ENCODE measurements around the gene UBE2E3.
A peak's percentile ranks its signal among the peaks of the same experiment; 100 is the strongest.
"Not testable (repeated sequence)": the region's sequence is repeated elsewhere in the genome, so short reads cannot be mapped to it uniquely, and the experiment has no call there.

The UBE2E3 gene

GRCh38 chr2:181036445-181036844, 56.0 kb downstream of the UBE2E3 start:
- Histone ChIP-seq H3K27me3 (ENCODE audit: insufficient read depth, low read length) (no peaks in the 10 kb centered on the region), H3K36me3 (ENCODE audit: insufficient read depth, low read length) (no peaks in the 10 kb centered on the region), H3K4me3 (ENCODE audit: low read depth, low read length) (no peak overlapping the region), H2AFZ (ENCODE audit: low read length, unreplicated experiment) (no peak overlapping the region), H3K27ac (ENCODE audit: low read depth, low read length) (peak overlapping the region; percentile 39), H3K4me1 (ENCODE audit: control insufficient read depth, insufficient read depth, low read length, unreplicated experiment) (peaks cover 25% of the 10 kb centered on the region), H3K79me2 (ENCODE audit: control insufficient read depth, insufficient read depth, low read length, unreplicated experiment) (peaks cover 30% of the 10 kb centered on the region)

- Histone ChIP-seq H3K27me3 (ENCODE audit: insufficient read depth, low read length) (no peaks in the 10 kb centered on the region), H3K4me1 (ENCODE audit: control insufficient read depth, insufficient read depth, low read length, unreplicated experiment) (peaks cover 25% of the 10 kb centered on the region), H3K79me2 (ENCODE audit: control insufficient read depth, insufficient read depth, low read length, unreplicated experiment) (peaks cover 30% of the 10 kb centered on the region), H2AFZ (ENCODE audit: low read length, unreplicated experiment) (no peak overlapping the region), H3K4me3 (ENCODE audit: low read depth, low read length) (no peak overlapping the region), H3K27ac (ENCODE audit: low read depth, low read length) (peak overlapping the region; percentile 50), H3K36me3 (ENCODE audit: insufficient read depth, low read length) (no peaks in the 10 kb centered on the region)
Observed at GRCh38 chr2:181036848-181037603, 56.6 kb downstream of the UBE2E3 start.

- no peak overlapping the region for H3K4me3 ChIP-seq (ENCODE audit: low read depth, low read length)
- H3K4me1 ChIP-seq (ENCODE audit: control insufficient read depth, insufficient read depth, low read length, unreplicated experiment): peaks cover 25% of the 10 kb centered on the region
- H3K79me2 ChIP-seq (ENCODE audit: control insufficient read depth, insufficient read depth, low read length, unreplicated experiment): peaks cover 33% of the 10 kb centered on the region
- no peak overlapping the region for H2AFZ ChIP-seq (ENCODE audit: low read length, unreplicated experiment)
- H3K27me3 ChIP-seq (ENCODE audit: insufficient read depth, low read length): no peaks in the 10 kb centered on the region
- no peaks in the 10 kb centered on the region for H3K36me3 ChIP-seq (ENCODE audit: insufficient read depth, low read length)
- peak overlapping the region; percentile 50 for H3K27ac ChIP-seq (ENCODE audit: low read depth, low read length)
Observed at GRCh38 chr2:181037922-181038321, 57.5 kb downstream of the UBE2E3 start.

GRCh38 chr2:181038796-181039195, 58.4 kb downstream of the UBE2E3 start:
- no peaks in the 10 kb centered on the region for H3K36me3 ChIP-seq (ENCODE audit: insufficient read depth, low read length)
- H3K4me1 ChIP-seq (ENCODE audit: control insufficient read depth, insufficient read depth, low read length, unreplicated experiment): peaks cover 25% of the 10 kb centered on the region
- H3K79me2 ChIP-seq (ENCODE audit: control insufficient read depth, insufficient read depth, low read length, unreplicated experiment): peaks cover 35% of the 10 kb centered on the region
- H2AFZ ChIP-seq (ENCODE audit: low read length, unreplicated experiment): no peak overlapping the region
- no peaks in the 10 kb centered on the region for H3K27me3 ChIP-seq (ENCODE audit: insufficient read depth, low read length)
- no peak overlapping the region for H3K4me3 ChIP-seq (ENCODE audit: low read depth, low read length)
- peak overlapping the region; percentile 50; the same call in 1 of the 2 replicates for H3K27ac ChIP-seq (ENCODE audit: low read depth, low read length)

- H3K27ac ChIP-seq (ENCODE audit: low read depth, low read length); H3K36me3 ChIP-seq (ENCODE audit: insufficient read depth, low read length); H3K27me3 ChIP-seq (ENCODE audit: insufficient read depth, low read length); H3K4me3 ChIP-seq (ENCODE audit: low read depth, low read length); H2AFZ ChIP-seq (ENCODE audit: low read length, unreplicated experiment): not testable (repeated sequence)
- Histone ChIP-seq H3K79me2 (ENCODE audit: control insufficient read depth, insufficient read depth, low read length, unreplicated experiment) (peaks cover 44% of the 10 kb centered on the region), H3K4me1 (ENCODE audit: control insufficient read depth, insufficient read depth, low read length, unreplicated experiment) (peaks cover 25% of the 10 kb centered on the region)
Observed at GRCh38 chr2:181040839-181041238, 60.4 kb downstream of the UBE2E3 start.

- H3K27me3 ChIP-seq (ENCODE audit: insufficient read depth, low read length): no peaks in the 10 kb centered on the region
- H3K36me3 ChIP-seq (ENCODE audit: insufficient read depth, low read length): no peaks in the 10 kb centered on the region
- H3K4me1 ChIP-seq (ENCODE audit: control insufficient read depth, insufficient read depth, low read length, unreplicated experiment): peaks cover 21% of the 10 kb centered on the region
- H3K79me2 ChIP-seq (ENCODE audit: control insufficient read depth, insufficient read depth, low read length, unreplicated experiment): peaks cover 49% of the 10 kb centered on the region
- H3K4me3 ChIP-seq (ENCODE audit: low read depth, low read length): no peak overlapping the region
- H3K27ac ChIP-seq (ENCODE audit: low read depth, low read length): no peak overlapping the region
- H2AFZ ChIP-seq (ENCODE audit: low read length, unreplicated experiment): no peak overlapping the region
Observed at GRCh38 chr2:181041661-181042060, 61.3 kb downstream of the UBE2E3 start.

GRCh38 chr2:181042706-181043105, 62.3 kb downstream of the UBE2E3 start:
- Histone ChIP-seq H3K27me3 (ENCODE audit: insufficient read depth, low read length) (no peaks in the 10 kb centered on the region), H3K4me3 (ENCODE audit: low read depth, low read length) (no peak overlapping the region), H3K27ac (ENCODE audit: low read depth, low read length) (no peak overlapping the region), H3K36me3 (ENCODE audit: insufficient read depth, low read length) (no peaks in the 10 kb centered on the region), H2AFZ (ENCODE audit: low read length, unreplicated experiment) (no peak overlapping the region), H3K4me1 (ENCODE audit: control insufficient read depth, insufficient read depth, low read length, unreplicated experiment) (peaks cover 11% of the 10 kb centered on the region), H3K79me2 (ENCODE audit: control insufficient read depth, insufficient read depth, low read length, unreplicated experiment) (peaks cover 54% of the 10 kb centered on the region)

GRCh38 chr2:181046833-181047232, 66.4 kb downstream of the UBE2E3 start:
- Histone ChIP-seq H3K27ac (ENCODE audit: low read depth, low read length) (no peak overlapping the region), H3K36me3 (ENCODE audit: insufficient read depth, low read length) (no peaks in the 10 kb centered on the region), H3K27me3 (ENCODE audit: insufficient read depth, low read length) (no peaks in the 10 kb centered on the region), H3K4me1 (ENCODE audit: control insufficient read depth, insufficient read depth, low read length, unreplicated experiment) (no peaks in the 10 kb centered on the region), H2AFZ (ENCODE audit: low read length, unreplicated experiment) (no peak overlapping the region), H3K79me2 (ENCODE audit: control insufficient read depth, insufficient read depth, low read length, unreplicated experiment) (peaks cover 51% of the 10 kb centered on the region), H3K4me3 (ENCODE audit: low read depth, low read length) (no peak overlapping the region)

GRCh38 chr2:181047829-181048228, 67.4 kb downstream of the UBE2E3 start:
- no peaks in the 10 kb centered on the region for H3K36me3 ChIP-seq (ENCODE audit: insufficient read depth, low read length)
- no peak overlapping the region for H3K27ac ChIP-seq (ENCODE audit: low read depth, low read length)
- no peaks in the 10 kb centered on the region for H3K4me1 ChIP-seq (ENCODE audit: control insufficient read depth, insufficient read depth, low read length, unreplicated experiment)
- H3K4me3 ChIP-seq (ENCODE audit: low read depth, low read length): no peak overlapping the region
- no peaks in the 10 kb centered on the region for H3K27me3 ChIP-seq (ENCODE audit: insufficient read depth, low read length)
- H3K79me2 ChIP-seq (ENCODE audit: control insufficient read depth, insufficient read depth, low read length, unreplicated experiment): peaks cover 54% of the 10 kb centered on the region
- H2AFZ ChIP-seq (ENCODE audit: low read length, unreplicated experiment): no peak overlapping the region

GRCh38 chr2:181051861-181052522, 71.6 kb downstream of the UBE2E3 start:
- H3K79me2 ChIP-seq (ENCODE audit: control insufficient read depth, insufficient read depth, low read length, unreplicated experiment): peaks cover 50% of the 10 kb centered on the region
- peaks cover 4% of the 10 kb centered on the region for H3K4me1 ChIP-seq (ENCODE audit: control insufficient read depth, insufficient read depth, low read length, unreplicated experiment)

GRCh38 chr2:181052523-181052891, 72.1 kb downstream of the UBE2E3 start:
- Histone ChIP-seq H3K27me3 (ENCODE audit: insufficient read depth, low read length) (no peaks in the 10 kb centered on the region), H3K4me1 (ENCODE audit: control insufficient read depth, insufficient read depth, low read length, unreplicated experiment) (peaks cover 4% of the 10 kb centered on the region), H3K4me3 (ENCODE audit: low read depth, low read length) (no peak overlapping the region), H3K79me2 (ENCODE audit: control insufficient read depth, insufficient read depth, low read length, unreplicated experiment) (peaks cover 45% of the 10 kb centered on the region), H2AFZ (ENCODE audit: low read length, unreplicated experiment) (no peak overlapping the region), H3K27ac (ENCODE audit: low read depth, low read length) (no peak overlapping the region), H3K36me3 (ENCODE audit: insufficient read depth, low read length) (no peaks in the 10 kb centered on the region)

More at GRCh38 chr2:181051861-181052522, 71.6 kb downstream of the UBE2E3 start:
- H3K27me3 ChIP-seq (ENCODE audit: insufficient read depth, low read length): no peaks in the 10 kb centered on the region
- no peak overlapping the region for H2AFZ ChIP-seq (ENCODE audit: low read length, unreplicated experiment)
- no peak overlapping the region for H3K27ac ChIP-seq (ENCODE audit: low read depth, low read length)
- H3K4me3 ChIP-seq (ENCODE audit: low read depth, low read length): no peak overlapping the region
- no peaks in the 10 kb centered on the region for H3K36me3 ChIP-seq (ENCODE audit: insufficient read depth, low read length)

Data from ACC112 (cell line).